Stimulated activated CD8-positive, alpha-beta memory T cell treated with anti-CD3 and anti-CD28 coated beads, Interleukin-2, amount 100 ng/mL, for 1 hour (primary cell): ENCODE data around the gene KIF6.
"Not testable (repeated sequence)": the region's sequence is repeated elsewhere in the genome, so short reads cannot be mapped to it uniquely, and the experiment has no call there.

Experiments
- DNase-seq, 2 donors: peaks; one replicate each; pipeline ENCODE4 v3.0.0-alpha.2; 2020; ENCODE audit warnings: low read depth in 2 of 2

Gene KIF6

GRCh38 chr6:39289490-39289889 is 435.7 kb downstream of the KIF6 start:
- no peak for DNase-seq

- DNase-seq, result no peak
Measured at GRCh38 chr6:39287601-39288000, 437.6 kb downstream of the KIF6 start.

GRCh38 chr6:39286596-39286995 is 438.6 kb downstream of the KIF6 start:
- DNase-seq, result not testable (repeated sequence)

- no peak for DNase-seq
Measured at GRCh38 chr6:39282774-39283173, 442.4 kb downstream of the KIF6 start.

GRCh38 chr6:39281312-39281980 is 443.8 kb downstream of the KIF6 start:
- no peak for DNase-seq

- DNase-seq, result no peak
Measured at GRCh38 chr6:39280247-39280731, 444.9 kb downstream of the KIF6 start.
